Measurements from ENCODE around the gene ZBED4.

ZBED4 gene

DNA sequence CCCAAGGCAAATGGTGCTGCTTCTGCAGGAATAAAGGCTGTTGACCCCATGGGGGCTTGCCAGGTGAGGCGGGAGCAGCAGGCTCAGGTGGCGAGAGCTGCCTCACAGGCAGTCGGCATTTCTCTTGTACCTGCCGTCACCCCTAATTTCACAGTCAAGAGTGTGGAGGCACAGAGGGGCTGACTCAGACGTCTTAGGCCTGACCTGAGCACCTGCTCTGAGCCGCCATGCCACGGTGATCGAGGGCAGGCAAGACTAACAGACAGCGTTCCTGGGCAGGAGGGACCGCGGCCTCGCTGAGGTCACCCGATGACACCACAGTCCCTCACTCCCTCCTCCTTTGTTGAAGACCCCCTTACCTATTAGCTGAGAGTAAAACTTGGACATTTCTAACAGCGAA, 59.4 kb downstream of the ZBED4 start:
- no peak overlapping the region for H3K4me2 ChIP-seq (ENCODE audit: low read length)

DNA sequence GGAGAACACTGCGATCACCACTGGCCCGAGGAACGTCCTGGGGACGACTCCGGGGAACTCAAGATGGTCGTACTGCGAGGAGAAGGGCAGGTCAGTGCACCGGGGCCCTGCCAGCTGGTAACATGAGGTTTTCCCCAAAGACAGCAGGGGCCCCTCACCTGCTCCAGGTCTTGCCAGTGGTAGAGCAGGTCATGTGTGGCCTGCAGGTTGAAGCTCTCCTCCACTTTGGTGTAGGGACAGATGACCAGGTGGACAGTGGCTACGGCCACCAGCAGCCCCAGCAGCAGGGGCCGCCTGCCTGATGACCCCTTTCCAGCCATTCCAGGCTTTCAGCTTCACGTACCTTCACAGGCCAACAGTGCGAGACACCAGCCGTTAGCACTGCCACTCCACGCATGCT, 59.8 kb downstream of the ZBED4 start:
- H3K4me2 ChIP-seq (ENCODE audit: low read length), result no peak overlapping the region
- H3K36me3 ChIP-seq (ENCODE audit: insufficient read depth, low read length), result peaks cover 37% of the 10 kb centered on the region; the same call in 1 of the 2 replicates
- no peak overlapping the region for H2AFZ ChIP-seq (ENCODE audit: low read length)
- H3K9ac ChIP-seq (ENCODE audit: low read length), result no peak overlapping the region
- no peaks in the 10 kb centered on the region for H3K27me3 ChIP-seq (ENCODE audit: insufficient read depth, low read length)
- peaks cover 3% of the 10 kb centered on the region; the same call in 1 of the 2 replicates for H3K79me2 ChIP-seq (ENCODE audit: insufficient read depth, low read length)
- H3F3A ChIP-seq (ENCODE audit: insufficient read depth, low read length), result no peaks in the 10 kb centered on the region
- TF ChIP-seq, protein P1, sequence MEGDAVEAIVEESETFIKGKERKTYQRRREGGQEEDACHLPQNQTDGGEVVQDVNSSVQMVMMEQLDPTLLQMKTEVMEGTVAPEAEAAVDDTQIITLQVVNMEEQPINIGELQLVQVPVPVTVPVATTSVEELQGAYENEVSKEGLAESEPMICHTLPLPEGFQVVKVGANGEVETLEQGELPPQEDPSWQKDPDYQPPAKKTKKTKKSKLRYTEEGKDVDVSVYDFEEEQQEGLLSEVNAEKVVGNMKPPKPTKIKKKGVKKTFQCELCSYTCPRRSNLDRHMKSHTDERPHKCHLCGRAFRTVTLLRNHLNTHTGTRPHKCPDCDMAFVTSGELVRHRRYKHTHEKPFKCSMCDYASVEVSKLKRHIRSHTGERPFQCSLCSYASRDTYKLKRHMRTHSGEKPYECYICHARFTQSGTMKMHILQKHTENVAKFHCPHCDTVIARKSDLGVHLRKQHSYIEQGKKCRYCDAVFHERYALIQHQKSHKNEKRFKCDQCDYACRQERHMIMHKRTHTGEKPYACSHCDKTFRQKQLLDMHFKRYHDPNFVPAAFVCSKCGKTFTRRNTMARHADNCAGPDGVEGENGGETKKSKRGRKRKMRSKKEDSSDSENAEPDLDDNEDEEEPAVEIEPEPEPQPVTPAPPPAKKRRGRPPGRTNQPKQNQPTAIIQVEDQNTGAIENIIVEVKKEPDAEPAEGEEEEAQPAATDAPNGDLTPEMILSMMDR (IDR thresholded peaks at IDR 0.05; ENCODE audit: low read length), result no peak
- no peak for TF ChIP-seq EZH2 (IDR thresholded peaks at IDR 0.05; ENCODE audit: borderline replicate concordance, low read length)
- no peaks in the 10 kb centered on the region for H3K9me2 ChIP-seq (ENCODE audit: low read depth, low read length)
- no peaks in the 10 kb centered on the region for H3K9me3 ChIP-seq (ENCODE audit: low read length)
- peaks cover 11% of the 10 kb centered on the region for H3K4me1 ChIP-seq (ENCODE audit: insufficient read depth, low read length, severe bottlenecking)
- no peak overlapping the region for H3K4me3 ChIP-seq (ENCODE audit: low read depth, low read length, poor library complexity, severe bottlenecking)
- H3K27ac ChIP-seq (ENCODE audit: low read depth, low read length, poor library complexity, severe bottlenecking), result no peak overlapping the region
- H4K20me1 ChIP-seq (ENCODE audit: insufficient read depth, low read length), result no peaks in the 10 kb centered on the region

More for the DNA sequence above, 59.4 kb downstream of the ZBED4 start:
- Histone ChIP-seq H3K9me2 (ENCODE audit: low read depth, low read length) (no peaks in the 10 kb centered on the region), H4K20me1 (ENCODE audit: insufficient read depth, low read length) (no peaks in the 10 kb centered on the region), H3K9ac (ENCODE audit: low read length) (no peak overlapping the region), H3K27ac (ENCODE audit: low read depth, low read length, poor library complexity, severe bottlenecking) (no peak overlapping the region), H2AFZ (ENCODE audit: low read length) (no peak overlapping the region), H3K4me1 (ENCODE audit: insufficient read depth, low read length, severe bottlenecking) (peaks cover 11% of the 10 kb centered on the region), H3F3A (ENCODE audit: insufficient read depth, low read length) (no peaks in the 10 kb centered on the region), H3K4me3 (ENCODE audit: low read depth, low read length, poor library complexity, severe bottlenecking) (no peak overlapping the region), H3K36me3 (ENCODE audit: insufficient read depth, low read length) (peaks cover 37% of the 10 kb centered on the region; the same call in 1 of the 2 replicates), H3K79me2 (ENCODE audit: insufficient read depth, low read length) (peaks cover 3% of the 10 kb centered on the region; the same call in 1 of the 2 replicates), H3K27me3 (ENCODE audit: insufficient read depth, low read length) (no peaks in the 10 kb centered on the region), H3K9me3 (ENCODE audit: low read length) (no peaks in the 10 kb centered on the region)
- no peak for TF ChIP-seq EZH2 (IDR thresholded peaks at IDR 0.05; ENCODE audit: borderline replicate concordance, low read length)
- TF ChIP-seq, protein P1 (IDR thresholded peaks at IDR 0.05; ENCODE audit: low read length), result no peak

DNA sequence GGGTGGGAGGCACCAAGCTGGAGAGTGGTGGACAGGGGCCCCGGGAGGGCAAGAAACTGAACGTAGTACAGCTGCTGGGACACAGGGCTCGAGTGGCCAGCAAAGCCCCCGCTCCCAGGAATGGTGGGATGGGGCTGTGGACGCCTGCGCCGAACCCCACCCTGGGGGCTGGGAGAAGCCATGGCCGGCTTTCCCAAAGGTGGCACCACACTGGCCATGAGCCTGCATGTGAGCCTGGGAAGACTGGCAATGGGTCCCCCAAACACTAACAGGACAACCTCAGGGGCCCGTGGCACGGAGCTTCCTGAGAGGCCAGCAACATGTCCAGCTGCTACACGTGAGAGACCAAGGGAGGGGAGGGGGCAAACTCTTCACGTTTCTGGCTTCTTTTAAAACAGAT, 60.6 kb downstream of the ZBED4 start:
- TF ChIP-seq EZH2 (IDR thresholded peaks at IDR 0.05; ENCODE audit: borderline replicate concordance, low read length), result no peak
- TF ChIP-seq, protein P1 (IDR thresholded peaks at IDR 0.05; ENCODE audit: low read length), result no peak
- H3K36me3 ChIP-seq (ENCODE audit: insufficient read depth, low read length), result peaks cover 34% of the 10 kb centered on the region; the same call in 1 of the 2 replicates
- H3K27ac ChIP-seq (ENCODE audit: low read depth, low read length, poor library complexity, severe bottlenecking), result no peak overlapping the region
- no peaks in the 10 kb centered on the region for H3F3A ChIP-seq (ENCODE audit: insufficient read depth, low read length)
- no peak overlapping the region for H3K4me2 ChIP-seq (ENCODE audit: low read length)
- peaks cover 15% of the 10 kb centered on the region for H3K4me1 ChIP-seq (ENCODE audit: insufficient read depth, low read length, severe bottlenecking)
- H3K4me3 ChIP-seq (ENCODE audit: low read depth, low read length, poor library complexity, severe bottlenecking), result no peak overlapping the region
- no peaks in the 10 kb centered on the region for H3K9me2 ChIP-seq (ENCODE audit: low read depth, low read length)
- no peak overlapping the region for H3K9ac ChIP-seq (ENCODE audit: low read length)
- no peaks in the 10 kb centered on the region for H4K20me1 ChIP-seq (ENCODE audit: insufficient read depth, low read length)
- no peaks in the 10 kb centered on the region for H3K27me3 ChIP-seq (ENCODE audit: insufficient read depth, low read length)
- H3K9me3 ChIP-seq (ENCODE audit: low read length), result no peaks in the 10 kb centered on the region
- no peak overlapping the region for H2AFZ ChIP-seq (ENCODE audit: low read length)
- H3K79me2 ChIP-seq (ENCODE audit: insufficient read depth, low read length), result peaks cover 3% of the 10 kb centered on the region; the same call in 1 of the 2 replicates

Data from OCI-LY1 (cell line).